Vagina (tissue), 2 donors: ENCODE measurements around the gene TPST1.

Experiments used
- CTCF ChIP-seq, 3 experiments: fragments of 450-650 bp in 2 of 3; fragments of 200-600 bp in 1 of 3; sonication (generic) in 1 of 3; IDR thresholded peaks; one replicate each; pipeline ENCODE4 v1.5.1; 2017 to 2019; ENCODE audit warnings: antibody characterized with exemption in 3 of 3, mild to moderate bottlenecking in 2 of 3, moderate library complexity in 2 of 3
- POLR2A ChIP-seq, 2 donors: fragments of 450-650 bp; IDR thresholded peaks; one replicate each; pipeline ENCODE4 v1.6.1; 2017; ENCODE audit warnings: antibody characterized with exemption in 2 of 2, mild to moderate bottlenecking in 2 of 2, moderate library complexity in 2 of 2

GRCh38 chr7:66379542-66380160 is 174.5 kb downstream of the TPST1 start:
- no peak for TF ChIP-seq CTCF (IDR thresholded peaks at IDR 0.05)
- no peak for TF ChIP-seq POLR2A (IDR thresholded peaks at IDR 0.05)
